ENCODE data around the gene ZCWPW1.
"Not testable (repeated sequence)": the region's sequence is repeated elsewhere in the genome, so short reads cannot be mapped to it uniquely, and the experiment has no call there.

Gene ZCWPW1

DNA sequence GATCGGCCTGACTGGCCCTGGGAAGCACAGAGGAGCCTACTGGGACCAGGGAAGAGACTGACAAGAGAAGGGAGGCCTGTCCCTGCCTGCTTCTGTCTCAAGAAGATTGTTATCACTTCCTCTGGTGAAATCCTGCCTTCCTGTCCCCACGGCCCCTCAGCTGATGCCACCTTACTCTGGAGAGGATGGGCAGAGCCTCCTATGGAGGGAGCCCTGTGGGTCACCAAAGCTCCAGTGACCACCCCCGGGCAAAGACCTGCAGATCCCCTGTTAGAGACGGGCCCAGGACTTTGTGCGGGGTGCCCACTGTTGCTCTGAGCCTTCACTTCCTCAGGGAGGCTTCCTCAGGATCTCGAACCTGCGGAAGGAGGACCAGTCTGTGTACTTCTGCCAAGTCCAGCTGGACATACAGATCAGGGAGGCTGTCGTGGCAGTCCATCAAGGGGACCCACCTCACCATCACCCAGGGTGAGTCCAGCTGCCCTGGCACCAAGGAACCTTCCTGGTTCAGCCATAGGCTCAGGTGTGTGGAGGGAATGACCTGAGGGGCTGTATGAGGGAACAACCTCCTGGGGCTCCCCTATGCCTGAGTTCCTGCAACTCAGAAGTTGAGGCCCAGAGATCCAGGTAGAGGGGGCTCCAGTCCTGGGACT lies 72.0 kb downstream of the ZCWPW1 start:
- DNase-seq (ENCODE audit: low read depth in 2 of 2, low spot score in 1 of 2), result no peak

GRCh38 chr7:100353685-100354330 lies 74.7 kb downstream of the ZCWPW1 start:
- DNase-seq (ENCODE audit: low read depth in 2 of 2, low spot score in 1 of 2), result no peak

DNA sequence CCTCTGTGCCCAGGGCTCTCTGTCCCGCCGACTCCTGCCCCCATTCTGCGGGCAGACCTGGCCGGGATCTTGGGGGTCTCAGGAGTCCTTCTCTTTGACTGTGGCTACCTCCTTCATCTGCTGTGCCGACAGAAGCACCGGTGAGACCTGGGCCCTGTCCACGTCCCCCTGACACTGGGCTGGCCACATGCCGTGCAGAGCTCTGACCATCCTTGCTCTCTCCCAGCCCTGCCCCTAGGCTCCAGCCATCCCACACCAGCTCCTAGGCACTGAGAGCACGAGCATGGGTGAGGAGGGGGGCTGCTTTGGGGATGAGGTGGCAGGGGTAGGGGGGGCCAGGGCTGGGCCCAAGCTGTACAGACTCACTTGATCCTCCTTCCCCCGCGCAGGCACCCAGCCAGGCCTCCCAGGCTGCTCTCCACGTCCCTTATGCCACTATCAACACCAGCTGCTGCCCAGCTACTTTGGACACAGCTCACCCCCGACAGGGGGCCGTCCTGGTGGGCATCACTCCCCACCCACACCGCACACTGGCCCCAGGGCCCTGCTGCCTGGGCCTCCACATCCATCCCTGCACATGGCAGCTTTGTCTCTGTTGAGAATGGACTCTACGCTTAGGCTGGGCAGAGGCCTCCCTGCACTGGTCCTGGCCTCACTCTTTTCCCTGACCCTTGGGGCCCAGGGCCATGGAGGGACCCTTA lies 75.4 kb downstream of the ZCWPW1 start:
- DNase-seq (ENCODE audit: low read depth in 2 of 2, low spot score in 1 of 2), result no peak

DNA sequence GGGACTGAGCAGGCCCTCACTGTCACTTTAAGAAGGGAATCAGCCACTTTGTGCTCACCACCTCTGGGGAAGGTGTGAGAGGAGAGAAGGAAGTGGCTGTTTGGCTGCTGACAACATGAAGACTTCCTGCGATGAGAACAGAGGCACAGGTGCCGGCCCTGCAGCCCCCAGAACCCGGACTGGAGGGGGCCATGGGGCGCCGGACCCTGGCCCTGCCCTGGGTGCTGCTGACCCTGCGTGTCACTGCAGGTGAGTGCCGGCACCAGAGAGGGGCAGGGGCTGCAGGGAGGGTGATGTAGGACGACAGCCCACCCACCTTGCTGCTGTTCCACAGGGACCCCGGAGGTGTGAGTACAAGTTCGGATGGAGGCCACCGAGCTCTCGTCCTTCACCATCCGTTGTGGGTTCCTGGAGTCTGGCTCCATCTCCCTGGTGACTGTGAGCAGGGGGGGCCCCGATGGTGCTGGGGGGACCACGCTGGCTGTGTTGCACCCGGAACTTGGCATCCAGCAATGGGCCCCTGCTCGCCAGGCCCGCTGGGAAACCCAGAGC lies 76.2 kb downstream of the ZCWPW1 start:
- DNase-seq (ENCODE audit: low read depth in 2 of 2, low spot score in 1 of 2), result not testable (repeated sequence)

- DNase-seq (ENCODE audit: low read depth in 2 of 2, low spot score in 1 of 2), result no peak
Measured at GRCh38 chr7:100351657-100352058, 76.8 kb downstream of the ZCWPW1 start.

Data from stimulated activated CD8-positive, alpha-beta memory T cell treated with anti-CD3 and anti-CD28 coated beads, Interleukin-4, amount 100 ng/mL, for 1 hour (primary cell).